Ectodermal cell (in vitro differentiated cells): Measurements from ENCODE around the gene PDZD7.

Experiments used
- H3K27ac ChIP-seq: 2 replicates; pipeline ENCODE4 v1.7.0; 2013; ENCODE audit warnings: mild to moderate bottlenecking, low read depth, low read length; ENCODE audit not compliant: insufficient read depth, poor library complexity, severe bottlenecking
- H3K27me3 ChIP-seq: 2 replicates; pipeline ENCODE4 v1.7.0; 2013; ENCODE audit warnings: mild to moderate bottlenecking, low read length; ENCODE audit not compliant: insufficient read depth, control insufficient read depth, poor library complexity, severe bottlenecking
- H3K36me3 ChIP-seq: one replicate; pipeline ENCODE4 v1.7.0; 2013; ENCODE audit warnings: low read length; ENCODE audit not compliant: control insufficient read depth, insufficient read depth
- H3K4me1 ChIP-seq: one replicate; pipeline ENCODE4 v1.7.0; 2013; ENCODE audit warnings: low read length; ENCODE audit not compliant: control insufficient read depth, insufficient read depth
- H3K4me3 ChIP-seq: 2 replicates; pipeline ENCODE4 v1.7.0; 2013; ENCODE audit warnings: low read depth, low read length, control low read depth; ENCODE audit not compliant: insufficient read depth
- H3K9me3 ChIP-seq: 2 replicates; pipeline ENCODE4 v1.7.0; 2013; ENCODE audit warnings: mild to moderate bottlenecking, low read length, moderate library complexity; ENCODE audit not compliant: control insufficient read depth
- WGBS, 2 experiments: methylation state at CpG; one replicate each; pipeline ENCODE4 v1.1.7; 2013; ENCODE audit warnings: missing lambda C conversion rate in 2 of 2; 5-methylcytosine and 5-hydroxymethylcytosine counted together

Gene PDZD7

GRCh38 chr10:101010329-101010728, 20.6 kb downstream of the PDZD7 start:
- no peak overlapping the region for H3K27ac ChIP-seq
- WGBS, 2 experiments, result 94 to 96% methylated on average over 22 of the region's 22 CpGs

GRCh38 chr10:101008823-101009423, 22.0 kb downstream of the PDZD7 start:
- H3K4me3 ChIP-seq, result no peak overlapping the region
- 83 to 89% methylated on average over 6 of the region's 6 CpGs for WGBS, 2 experiments
- H3K27ac ChIP-seq, result no peak overlapping the region
- H3K27me3 ChIP-seq, result no peaks in the 10 kb centered on the region
- peaks cover 14% of the 10 kb centered on the region for H3K4me1 ChIP-seq
- no peaks in the 10 kb centered on the region for H3K9me3 ChIP-seq
- peaks cover 27% of the 10 kb centered on the region for H3K36me3 ChIP-seq

More at GRCh38 chr10:101010329-101010728, 20.6 kb downstream of the PDZD7 start:
- peaks cover 14% of the 10 kb centered on the region for H3K4me1 ChIP-seq
- H3K27me3 ChIP-seq, result peaks cover 9% of the 10 kb centered on the region
- H3K36me3 ChIP-seq, result peaks cover 15% of the 10 kb centered on the region
- H3K4me3 ChIP-seq, result no peak overlapping the region
- H3K9me3 ChIP-seq, result no peaks in the 10 kb centered on the region

- no peak overlapping the region for H3K4me3 ChIP-seq
- WGBS, 2 experiments, result 77 to 81% methylated on average over 13 of the region's 13 CpGs
- peak overlapping the region; percentile 36 for H3K27ac ChIP-seq
- H3K4me1 ChIP-seq, result peaks cover 14% of the 10 kb centered on the region
- H3K36me3 ChIP-seq, result peaks cover 35% of the 10 kb centered on the region
- no peaks in the 10 kb centered on the region for H3K9me3 ChIP-seq
- H3K27me3 ChIP-seq, result no peaks in the 10 kb centered on the region
These were observed 22.8 kb downstream of the PDZD7 start for GRCh38 chr10:101007915-101008822.

GRCh38 chr10:101007099-101007711, 23.7 kb downstream of the PDZD7 start:
- H3K36me3 ChIP-seq, result peaks cover 36% of the 10 kb centered on the region
- no peak overlapping the region for H3K4me3 ChIP-seq
- no peak overlapping the region for H3K27ac ChIP-seq
- peaks cover 14% of the 10 kb centered on the region for H3K4me1 ChIP-seq
- 88 to 90% methylated on average over 11 of the region's 11 CpGs for WGBS, 2 experiments
- no peaks in the 10 kb centered on the region for H3K9me3 ChIP-seq
- no peaks in the 10 kb centered on the region for H3K27me3 ChIP-seq

GRCh38 chr10:101006593-101007098, 24.3 kb downstream of the PDZD7 start:
- H3K36me3 ChIP-seq, result peaks cover 36% of the 10 kb centered on the region

GRCh38 chr10:101005869-101006567, 24.9 kb downstream of the PDZD7 start:
- 89 to 93% methylated on average over 2 of the region's 4 CpGs for WGBS, 2 experiments
- Histone ChIP-seq H3K9me3 (no peaks in the 10 kb centered on the region), H3K27me3 (no peaks in the 10 kb centered on the region), H3K27ac (no peak overlapping the region), H3K4me1 (peaks cover 21% of the 10 kb centered on the region), H3K36me3 (peaks cover 36% of the 10 kb centered on the region), H3K4me3 (no peak overlapping the region)

More at GRCh38 chr10:101006593-101007098, 24.3 kb downstream of the PDZD7 start:
- Histone ChIP-seq H3K4me1 (peaks cover 14% of the 10 kb centered on the region), H3K4me3 (no peak overlapping the region), H3K27me3 (no peaks in the 10 kb centered on the region), H3K9me3 (no peaks in the 10 kb centered on the region), H3K27ac (no peak overlapping the region)
- 93 to 95% methylated on average over 33 of the region's 33 CpGs for WGBS, 2 experiments

GRCh38 chr10:101005361-101005760, 25.6 kb downstream of the PDZD7 start:
- peaks cover 36% of the 10 kb centered on the region for H3K36me3 ChIP-seq

GRCh38 chr10:101003639-101004206, 27.2 kb downstream of the PDZD7 start:
- peaks cover 21% of the 10 kb centered on the region for H3K4me1 ChIP-seq
- H3K27ac ChIP-seq, result no peak overlapping the region
- H3K9me3 ChIP-seq, result no peaks in the 10 kb centered on the region
- H3K27me3 ChIP-seq, result no peaks in the 10 kb centered on the region
- 96 to 97% methylated on average over 18 of the region's 18 CpGs for WGBS, 2 experiments
- peaks cover 36% of the 10 kb centered on the region for H3K36me3 ChIP-seq
- H3K4me3 ChIP-seq, result no peak overlapping the region

More at GRCh38 chr10:101005361-101005760, 25.6 kb downstream of the PDZD7 start:
- Histone ChIP-seq H3K27ac (no peak overlapping the region), H3K4me3 (no peak overlapping the region), H3K4me1 (peaks cover 25% of the 10 kb centered on the region), H3K27me3 (no peaks in the 10 kb centered on the region), H3K9me3 (no peaks in the 10 kb centered on the region)
- WGBS, 2 experiments, result 96 to 97% methylated on average over 23 of the region's 23 CpGs

GRCh38 chr10:101002456-101002855, 28.5 kb downstream of the PDZD7 start:
- Histone ChIP-seq H3K27ac (no peak overlapping the region), H3K4me1 (peaks cover 15% of the 10 kb centered on the region), H3K36me3 (peaks cover 36% of the 10 kb centered on the region), H3K4me3 (no peak overlapping the region), H3K27me3 (no peaks in the 10 kb centered on the region), H3K9me3 (no peaks in the 10 kb centered on the region)
- WGBS, 2 experiments, result 89 to 93% methylated on average over 11 of the region's 11 CpGs
